Thoracic aorta (tissue), 2 donors: Measurements from ENCODE around the gene ALKBH3. TPM values are rescaled to one million over a fixed set of nuclear protein-coding genes. Genes with fewer than 3 reads are reported as not detected.

Experiments
- ATAC-seq: fragments of 150-250 bp; one replicate; pipeline ENCODE4 v1.8.0; 2017; ENCODE audit warnings: low read depth; ENCODE audit not compliant: insufficient number of reproducible peaks, low FRiP score
- DNase-seq: peaks from one replicate; pipeline ENCODE4 v3.0.0-alpha.2; 2020; ENCODE audit warnings: low spot score
- H3K27ac ChIP-seq, 2 donors: fragments of 200-600 bp; sonication (generic); 1 replicate in 1 of 2; 2 replicates in 1 of 2; pipeline ENCODE4 v1.5.1; 2016; ENCODE audit warnings: mild to moderate bottlenecking in 2 of 2, moderate library complexity in 2 of 2
- H3K27me3 ChIP-seq: fragments of 200-600 bp; sonication (generic); replicated peaks from 2 replicates; pipeline ENCODE4 v1.6.0; 2016; ENCODE audit warnings: mild to moderate bottlenecking; ENCODE audit not compliant: insufficient read depth
- H3K36me3 ChIP-seq: fragments of 200-600 bp; sonication (generic); one replicate; pipeline ENCODE4 v1.5.1; 2016
- H3K4me1 ChIP-seq, 2 donors: fragments of 200-600 bp; sonication (generic); 1 replicate in 1 of 2; 2 replicates in 1 of 2; pipeline versions ENCODE4 v1.5.1 to v1.6.0; 2016; ENCODE audit warnings: low read depth in 2 of 2, mild to moderate bottlenecking in 1 of 2; ENCODE audit not compliant: control insufficient read depth in 1 of 2
- H3K4me3 ChIP-seq: fragments of 200-600 bp; sonication (generic); 2 replicates; pipeline ENCODE4 v1.5.1; 2016; ENCODE audit warnings: mild to moderate bottlenecking
- H3K9me3 ChIP-seq: fragments of 200-600 bp; sonication (generic); 2 replicates; pipeline ENCODE4 v1.5.1; 2016
- total RNA-seq, 2 donors: library from RNA; depleted of rRNA; stranded (reverse); fragments of >200 nt; gene quantifications; one replicate each; pipeline versions ENCODE4 v1.1.0 to v1.2.3, GENCODE V29; 2016
- TF ChIP-seq, protein P1 (sequence below): fragments of 200-600 bp; sonication (generic); IDR thresholded peaks from one replicate; pipeline ENCODE4 v1.5.1; 2019; ENCODE audit warnings: antibody characterized with exemption

ALKBH3 gene
- total RNA-seq, 2 donors from 2014 or later, result 28.1 to 65.5 TPM

DNA sequence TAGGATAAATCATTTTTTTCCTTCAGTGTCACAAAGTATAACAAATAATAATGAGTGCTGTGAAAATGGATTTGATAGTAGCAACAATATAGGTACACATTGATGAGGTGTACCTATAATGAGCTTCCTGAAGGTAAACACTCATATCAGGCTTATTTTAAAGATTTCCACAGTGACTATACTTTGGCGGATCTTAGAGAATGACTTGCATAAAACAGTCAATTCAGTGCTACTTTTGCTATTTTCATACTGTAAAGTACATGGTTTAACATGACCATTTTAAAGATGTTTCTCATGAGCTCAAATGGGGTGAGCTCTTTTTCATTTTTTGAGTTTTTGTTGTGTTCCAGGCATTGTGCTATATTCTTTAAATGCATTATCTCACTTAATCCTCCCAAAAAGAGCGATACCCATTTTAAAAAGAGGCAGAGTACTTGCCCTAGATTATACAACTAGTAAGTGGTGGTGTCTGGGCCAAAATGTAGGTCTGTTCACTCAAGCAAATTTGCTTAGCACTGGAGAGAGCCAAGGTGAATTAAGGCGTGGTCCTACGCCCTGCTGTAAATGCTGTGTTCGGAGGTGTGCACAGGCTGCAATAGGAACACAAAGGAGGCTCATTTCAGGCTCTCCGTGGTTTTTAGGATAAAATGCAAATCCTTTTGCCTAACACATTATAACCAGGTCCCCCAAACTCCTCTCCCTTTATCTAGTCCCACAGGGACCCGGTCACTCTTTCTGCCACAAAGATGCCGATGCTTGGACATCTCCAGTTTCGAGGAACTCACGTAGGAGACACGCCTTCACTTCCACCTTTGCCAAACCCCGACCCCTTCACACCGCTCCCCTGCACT is 617 bp upstream of the ALKBH3 start:
- Histone ChIP-seq H3K4me1 (peaks cover 8 to 18% of the 10 kb centered on the region in 2 donors), H3K27me3 (no peaks in the 10 kb centered on the region), H3K4me3 (peak overlapping the region; percentile 92), H3K36me3 (peaks cover 7% of the 10 kb centered on the region), H3K9me3 (no peaks in the 10 kb centered on the region), H3K27ac (peak overlapping the region; percentile 56 to 61)
- peak; percentile 20 for ATAC-seq
- TF ChIP-seq, protein P1, sequence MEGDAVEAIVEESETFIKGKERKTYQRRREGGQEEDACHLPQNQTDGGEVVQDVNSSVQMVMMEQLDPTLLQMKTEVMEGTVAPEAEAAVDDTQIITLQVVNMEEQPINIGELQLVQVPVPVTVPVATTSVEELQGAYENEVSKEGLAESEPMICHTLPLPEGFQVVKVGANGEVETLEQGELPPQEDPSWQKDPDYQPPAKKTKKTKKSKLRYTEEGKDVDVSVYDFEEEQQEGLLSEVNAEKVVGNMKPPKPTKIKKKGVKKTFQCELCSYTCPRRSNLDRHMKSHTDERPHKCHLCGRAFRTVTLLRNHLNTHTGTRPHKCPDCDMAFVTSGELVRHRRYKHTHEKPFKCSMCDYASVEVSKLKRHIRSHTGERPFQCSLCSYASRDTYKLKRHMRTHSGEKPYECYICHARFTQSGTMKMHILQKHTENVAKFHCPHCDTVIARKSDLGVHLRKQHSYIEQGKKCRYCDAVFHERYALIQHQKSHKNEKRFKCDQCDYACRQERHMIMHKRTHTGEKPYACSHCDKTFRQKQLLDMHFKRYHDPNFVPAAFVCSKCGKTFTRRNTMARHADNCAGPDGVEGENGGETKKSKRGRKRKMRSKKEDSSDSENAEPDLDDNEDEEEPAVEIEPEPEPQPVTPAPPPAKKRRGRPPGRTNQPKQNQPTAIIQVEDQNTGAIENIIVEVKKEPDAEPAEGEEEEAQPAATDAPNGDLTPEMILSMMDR, result no peak
- DNase-seq, result no peak

DNA sequence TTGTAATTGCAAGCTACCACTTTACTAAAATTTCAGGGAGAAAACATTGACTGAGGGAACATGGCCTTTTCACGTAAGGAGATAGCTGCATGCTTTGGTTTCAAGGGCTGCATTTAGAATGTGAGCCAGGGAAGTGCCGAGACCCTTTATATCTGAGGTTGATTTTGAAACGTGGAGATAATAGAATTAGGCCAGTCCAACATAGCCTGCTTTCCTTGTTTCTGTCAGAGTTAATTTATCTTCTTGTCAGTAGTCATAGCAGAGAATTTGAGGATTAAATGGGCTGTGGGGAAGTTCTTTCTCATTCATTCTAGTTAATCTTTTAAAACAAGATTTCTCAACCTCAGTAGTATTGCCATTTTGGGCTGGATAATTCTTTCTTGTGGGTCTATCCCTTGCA is 12.2 kb downstream of the ALKBH3 start:
- peak overlapping the region in 1 of 2 donors; percentile 14 for H3K27ac ChIP-seq
- no peak overlapping the region for H3K4me3 ChIP-seq
- peaks cover 35% of the 10 kb centered on the region for H3K36me3 ChIP-seq
- H3K4me1 ChIP-seq, result peaks cover 0 to 7% of the 10 kb centered on the region in 2 donors
- TF ChIP-seq, protein P1, result no peak
- DNase-seq (no peak), ATAC-seq (no peak)
- H3K9me3 ChIP-seq, result no peaks in the 10 kb centered on the region
- H3K27me3 ChIP-seq, result no peaks in the 10 kb centered on the region

DNA sequence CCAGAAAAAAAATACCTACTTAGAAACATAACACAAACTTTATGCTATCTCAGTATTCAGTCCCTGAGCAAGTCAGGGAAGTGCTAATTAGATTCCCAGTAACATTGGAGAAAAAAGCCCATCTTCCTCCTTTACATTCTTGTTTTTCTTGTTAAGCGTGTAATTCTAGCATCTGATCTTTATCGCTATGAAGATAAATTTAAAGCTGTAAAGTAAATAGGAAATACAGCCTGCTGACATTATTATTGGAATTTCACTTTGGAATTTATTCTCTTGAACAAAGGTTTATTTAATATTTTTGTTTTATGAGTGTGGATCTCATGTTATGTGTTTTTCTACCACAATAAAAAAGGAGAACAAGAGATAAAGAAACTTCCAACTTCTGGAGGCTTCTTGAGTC is 13.9 kb downstream of the ALKBH3 start:
- Histone ChIP-seq H3K27me3 (no peaks in the 10 kb centered on the region), H3K4me1 (peaks cover 0 to 7% of the 10 kb centered on the region in 2 donors), H3K9me3 (no peaks in the 10 kb centered on the region), H3K4me3 (no peak overlapping the region), H3K27ac (no peak overlapping the region), H3K36me3 (peaks cover 47% of the 10 kb centered on the region)
- no peak for ATAC-seq
- TF ChIP-seq, protein P1, result no peak
- no peak for DNase-seq

DNA sequence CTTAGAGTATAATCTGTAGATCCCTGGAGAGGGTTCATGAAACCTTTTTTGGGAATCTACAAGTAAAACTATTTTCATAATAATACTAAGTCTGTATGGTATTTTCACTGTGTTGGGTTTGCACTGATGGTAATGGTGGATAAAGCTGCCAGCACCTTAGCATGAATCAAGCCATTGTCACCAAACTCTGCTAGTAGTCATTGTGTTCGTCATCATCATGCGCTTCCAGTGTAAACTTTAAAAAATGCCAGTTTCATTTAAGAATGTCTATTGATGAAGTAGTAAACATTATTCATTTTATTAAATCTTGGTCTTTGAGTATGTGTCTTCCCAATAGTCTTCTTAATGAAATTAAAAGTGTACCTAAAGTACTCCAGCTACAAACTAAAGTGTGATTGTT is 15.0 kb downstream of the ALKBH3 start:
- Histone ChIP-seq H3K4me3 (no peak overlapping the region), H3K27me3 (no peaks in the 10 kb centered on the region), H3K36me3 (peaks cover 44% of the 10 kb centered on the region), H3K9me3 (no peaks in the 10 kb centered on the region), H3K4me1 (peaks cover 0 to 7% of the 10 kb centered on the region in 2 donors), H3K27ac (peak overlapping the region in 1 of 2 donors; percentile 21)
- no peak for DNase-seq
- peak; percentile 34 for ATAC-seq
- TF ChIP-seq, protein P1, result no peak

DNA sequence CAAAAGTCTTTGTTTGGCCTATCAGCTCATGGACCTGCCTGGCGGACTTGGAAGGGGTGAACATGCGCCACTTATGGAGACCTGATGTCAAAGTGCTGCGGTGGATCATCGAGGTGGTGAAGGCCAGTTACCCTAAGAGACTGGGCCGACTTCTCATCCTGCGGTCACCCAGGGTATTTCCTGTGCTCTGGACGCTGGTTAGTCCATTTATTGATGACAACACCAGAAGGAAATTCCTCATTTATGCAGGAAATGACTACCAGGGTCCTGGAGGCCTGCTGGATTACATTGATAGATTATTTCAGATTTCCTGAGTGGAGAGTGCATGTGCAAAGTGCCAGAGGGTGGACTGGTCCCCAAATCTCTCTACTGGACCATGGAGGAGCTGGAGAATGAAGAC is 17.9 kb downstream of the ALKBH3 start:
- ATAC-seq (no peak), DNase-seq (no peak)
- TF ChIP-seq, protein P1, result no peak
- Histone ChIP-seq H3K9me3 (no peaks in the 10 kb centered on the region), H3K4me3 (no peak overlapping the region), H3K4me1 (peaks cover 0 to 7% of the 10 kb centered on the region in 2 donors), H3K27me3 (no peaks in the 10 kb centered on the region), H3K27ac (no peak overlapping the region), H3K36me3 (peaks cover 37% of the 10 kb centered on the region)
